ENCODE data around the gene PDE6B.
A peak's percentile ranks its signal among the peaks of the same experiment; 100 is the strongest.

Gene PDE6B

GRCh38 chr4:600850-601515 lies 24.4 kb upstream of the PDE6B start:
- no peak for DNase-seq (ENCODE audit: low spot score)

GRCh38 chr4:601612-602558 lies 23.5 kb upstream of the PDE6B start:
- no peak for DNase-seq (ENCODE audit: low spot score)

GRCh38 chr4:602559-602942 lies 22.8 kb upstream of the PDE6B start:
- DNase-seq (ENCODE audit: low spot score), result peak; percentile 51

- DNase-seq (ENCODE audit: low spot score), result no peak
Measured at GRCh38 chr4:604131-604530, 21.2 kb upstream of the PDE6B start.

GRCh38 chr4:605702-606425 lies 19.5 kb upstream of the PDE6B start:
- no peak for DNase-seq (ENCODE audit: low spot score)

- DNase-seq (ENCODE audit: low spot score), result no peak
Measured at GRCh38 chr4:608236-608635, 17.1 kb upstream of the PDE6B start.

- DNase-seq (ENCODE audit: low spot score), result no peak
Measured at GRCh38 chr4:609400-610050, 15.8 kb upstream of the PDE6B start.

- no peak for DNase-seq (ENCODE audit: low spot score)
Measured at GRCh38 chr4:610411-611261, 14.7 kb upstream of the PDE6B start.

GRCh38 chr4:612052-612748 lies 13.2 kb upstream of the PDE6B start:
- DNase-seq (ENCODE audit: low spot score), result no peak

GRCh38 chr4:612749-613125 lies 12.6 kb upstream of the PDE6B start:
- DNase-seq (ENCODE audit: low spot score), result no peak

GRCh38 chr4:613126-613525 lies 12.2 kb upstream of the PDE6B start:
- DNase-seq (ENCODE audit: low spot score), result no peak

- DNase-seq (ENCODE audit: low spot score), result no peak
Measured at GRCh38 chr4:616091-616490, 9.3 kb upstream of the PDE6B start.

GRCh38 chr4:616911-617643 lies 8.3 kb upstream of the PDE6B start:
- no peak for DNase-seq (ENCODE audit: low spot score)

- DNase-seq (ENCODE audit: low spot score), result no peak
Measured at GRCh38 chr4:617644-618641, 7.4 kb upstream of the PDE6B start.

- no peak for DNase-seq (ENCODE audit: low spot score)
Measured at GRCh38 chr4:620201-620600, 5.2 kb upstream of the PDE6B start.

- no peak for DNase-seq (ENCODE audit: low spot score)
Measured at GRCh38 chr4:620851-621261, 4.5 kb upstream of the PDE6B start.

GRCh38 chr4:621296-622070 lies 3.9 kb upstream of the PDE6B start:
- no peak for DNase-seq (ENCODE audit: low spot score)
